ENCODE measurements around the gene SATL1. TPM values are rescaled to one million over a fixed set of nuclear protein-coding genes. Genes with fewer than 3 reads are reported as not detected.

Gene SATL1
- total and polyA plus RNA-seq, 4 donors = 1.1 to 2.1 (median 1.3) TPM

DNA sequence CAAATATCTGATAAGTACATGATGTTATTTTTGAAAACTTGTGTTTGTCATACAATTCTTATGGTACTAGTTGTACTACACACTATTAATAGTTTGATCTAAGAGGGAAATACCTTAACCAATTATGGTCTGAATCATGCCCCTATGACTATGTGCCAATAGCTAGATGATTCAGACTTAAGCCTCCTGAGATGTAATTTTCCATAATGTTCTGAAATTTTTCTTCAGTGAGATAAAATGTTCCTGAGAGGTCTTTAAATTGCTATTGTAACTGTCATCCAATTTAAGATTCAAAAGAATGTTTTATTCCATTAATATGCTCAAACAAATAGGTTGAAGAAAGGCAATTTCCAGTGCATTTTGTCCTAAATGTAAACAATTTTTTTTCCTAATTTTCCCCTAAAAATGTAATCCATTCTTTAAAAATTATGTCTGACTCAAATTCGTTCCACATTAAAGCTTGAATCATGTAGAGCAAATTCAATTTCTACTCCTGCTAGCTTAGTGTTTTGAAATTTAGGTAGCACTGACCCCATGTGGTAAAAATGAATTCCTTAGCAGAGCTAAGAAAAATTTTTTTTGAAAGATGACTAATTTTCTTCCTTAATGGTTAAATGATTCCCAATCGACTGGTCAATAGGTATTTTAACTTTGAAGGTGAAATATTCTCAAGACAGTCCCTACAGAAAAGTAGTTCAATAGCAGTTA lies 190.8 kb downstream of the SATL1 start:
- DNase-seq (ENCODE audit: low read depth in 4 of 6, low spot score in 6 of 6) = peak in 2 of 6 donors; percentile 18 to 53
- no peaks in the 10 kb centered on the region for H3K4me1 ChIP-seq (ENCODE audit: control insufficient read depth, insufficient read depth, low read length)
- H3K9me3 ChIP-seq (ENCODE audit: control insufficient read depth, insufficient read depth, low read length) = no peaks in the 10 kb centered on the region
- no peaks in the 10 kb centered on the region for H3K36me3 ChIP-seq (ENCODE audit: control insufficient read depth, insufficient read depth, low read length)
- no peak overlapping the region for H3K4me3 ChIP-seq (ENCODE audit: low read depth, low read length)
- H3K27me3 ChIP-seq (ENCODE audit: control insufficient read depth, insufficient read depth, low read length) = no peaks in the 10 kb centered on the region
- no CpG with 5 or more reads among the region's 2 CpGs for WGBS (ENCODE audit: insufficient coverage)
- H3K27ac ChIP-seq (ENCODE audit: low read depth, low read length) = no peak overlapping the region

DNA sequence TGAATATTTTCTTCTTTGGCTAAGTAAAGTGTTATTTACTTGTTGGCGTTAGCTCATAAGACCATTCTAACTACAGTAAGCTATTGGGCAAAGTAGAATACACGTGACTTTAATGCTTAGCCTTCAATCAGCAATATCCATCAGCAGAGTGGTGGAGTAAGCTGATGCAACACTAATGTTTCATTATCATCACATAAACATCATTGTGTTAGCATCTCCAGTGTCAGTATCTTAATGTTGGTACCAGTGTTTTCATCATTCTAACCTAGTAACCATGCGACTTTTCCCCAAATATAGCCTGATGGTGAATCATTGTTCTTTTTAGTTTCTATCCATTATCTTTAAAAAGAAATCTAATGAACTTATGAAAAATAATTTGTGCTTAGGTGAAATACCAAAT lies 191.4 kb downstream of the SATL1 start:
- no peaks in the 10 kb centered on the region for H3K27me3 ChIP-seq (ENCODE audit: control insufficient read depth, insufficient read depth, low read length)
- H3K9me3 ChIP-seq (ENCODE audit: control insufficient read depth, insufficient read depth, low read length) = no peaks in the 10 kb centered on the region
- no peaks in the 10 kb centered on the region for H3K36me3 ChIP-seq (ENCODE audit: control insufficient read depth, insufficient read depth, low read length)
- no peak overlapping the region for H3K27ac ChIP-seq (ENCODE audit: low read depth, low read length)
- DNase-seq (ENCODE audit: low read depth in 4 of 6, low spot score in 6 of 6) = no peak
- WGBS (ENCODE audit: insufficient coverage) = no CpG with 5 or more reads among the region's 3 CpGs
- no peaks in the 10 kb centered on the region for H3K4me1 ChIP-seq (ENCODE audit: control insufficient read depth, insufficient read depth, low read length)
- no peak overlapping the region for H3K4me3 ChIP-seq (ENCODE audit: low read depth, low read length)

GRCh38 chrX:85051627-85052026 lies 192.0 kb downstream of the SATL1 start:
- no peak for DNase-seq (ENCODE audit: low read depth in 4 of 6, low spot score in 6 of 6)
- no peaks in the 10 kb centered on the region for H3K4me1 ChIP-seq (ENCODE audit: control insufficient read depth, insufficient read depth, low read length)
- H3K27ac ChIP-seq (ENCODE audit: low read depth, low read length) = no peak overlapping the region
- no CpG with 5 or more reads among the region's 1 CpG for whole genome bisulfite sequencing (ENCODE audit: insufficient coverage)
- no peak overlapping the region for H3K4me3 ChIP-seq (ENCODE audit: low read depth, low read length)
- H3K27me3 ChIP-seq (ENCODE audit: control insufficient read depth, insufficient read depth, low read length) = no peaks in the 10 kb centered on the region
- no peaks in the 10 kb centered on the region for H3K9me3 ChIP-seq (ENCODE audit: control insufficient read depth, insufficient read depth, low read length)
- no peaks in the 10 kb centered on the region for H3K36me3 ChIP-seq (ENCODE audit: control insufficient read depth, insufficient read depth, low read length)

Other genes starting within 250 kb of the SATL1 start
- gene APOOL, start 239.9 kb downstream of the SATL1 start, total RNA-seq = 10 to 100 TPM; 14.5 to 20.8 TPM
- gene APOOL, start 239.9 kb downstream of the SATL1 start, polyA plus RNA-seq (ENCODE audit: insufficient read length in 2 of 2) = 10 to 100 TPM; 19.3 to 21.3 TPM
- 10 to 100 TPM; 53.1 to 69.8 TPM for gene ZNF711, start 212 bp upstream of the SATL1 start, total RNA-seq
- gene ZNF711, start 212 bp upstream of the SATL1 start, polyA plus RNA-seq (ENCODE audit: insufficient read length in 2 of 2) = 10 to 100 TPM; 70.5 to 96.5 TPM
- under 1 TPM; 0.17 to 0.20 TPM for gene POF1B, start 135.9 kb upstream of the SATL1 start, total RNA-seq
- under 1 TPM; 0.11 to 0.12 TPM for gene POF1B, start 135.9 kb upstream of the SATL1 start, polyA plus RNA-seq (ENCODE audit: insufficient read length in 2 of 2)